ENCODE results near the gene ATAD2B.

- no peak for TF ChIP-seq POLR2A (IDR thresholded peaks at IDR 0.05; ENCODE audit: low read length)
- no peak for TF ChIP-seq GATA1 (IDR thresholded peaks at IDR 0.05; ENCODE audit: low read depth, low read length)
Observed at GRCh38 chr2:23953625-23954024, 26.7 kb upstream of the ATAD2B start.

All from erythroblast (primary cell).